IMR-90 (cell line): ENCODE results near the gene ZNF561.

Experiments
- POLR2A ChIP-seq: IDR thresholded peaks from 2 replicates; pipeline ENCODE4 v1.6.1; 2012; ENCODE audit warnings: mild to moderate bottlenecking, low read depth, low read length
- RAD21 ChIP-seq: IDR thresholded peaks from 2 replicates; pipeline ENCODE4 v1.6.1; 2012; ENCODE audit warnings: low read length, improper control_type of control experiment
- SMC3 ChIP-seq: fragments of 150-350 bp; IDR thresholded peaks from 2 replicates; pipeline ENCODE4 v1.6.1; 2016; ENCODE audit warnings: low read depth, mild to moderate bottlenecking, antibody characterized with exemption, low read length, moderate library complexity
- TF ChIP-seq, protein P1 (sequence below): conservative IDR thresholded peaks from 2 replicates; pipeline ENCODE4 v1.5.1; 2012; ENCODE audit warnings: mild to moderate bottlenecking, low read depth, low read length, improper control_type of control experiment

DNA sequence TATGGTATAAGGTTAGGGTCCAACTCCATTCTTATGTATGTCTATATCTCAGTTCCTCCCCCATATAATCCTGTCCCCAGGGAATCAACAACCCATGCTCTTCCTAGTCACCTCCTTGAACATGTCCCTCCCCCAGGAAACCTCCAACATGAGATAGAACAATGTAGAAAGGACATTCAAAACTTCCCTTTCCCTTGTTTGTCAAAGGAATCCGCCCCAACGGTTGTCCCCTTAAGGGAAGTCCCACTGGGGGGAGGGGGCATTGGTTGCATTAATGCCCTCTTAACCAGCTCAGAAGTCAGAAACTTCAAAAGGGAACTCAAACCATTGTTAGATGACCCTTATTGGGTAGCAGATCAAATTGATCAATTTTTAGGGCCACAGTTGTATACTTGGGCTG is 6.8 kb upstream of the ZNF561 start:
- TF ChIP-seq, protein P1, sequence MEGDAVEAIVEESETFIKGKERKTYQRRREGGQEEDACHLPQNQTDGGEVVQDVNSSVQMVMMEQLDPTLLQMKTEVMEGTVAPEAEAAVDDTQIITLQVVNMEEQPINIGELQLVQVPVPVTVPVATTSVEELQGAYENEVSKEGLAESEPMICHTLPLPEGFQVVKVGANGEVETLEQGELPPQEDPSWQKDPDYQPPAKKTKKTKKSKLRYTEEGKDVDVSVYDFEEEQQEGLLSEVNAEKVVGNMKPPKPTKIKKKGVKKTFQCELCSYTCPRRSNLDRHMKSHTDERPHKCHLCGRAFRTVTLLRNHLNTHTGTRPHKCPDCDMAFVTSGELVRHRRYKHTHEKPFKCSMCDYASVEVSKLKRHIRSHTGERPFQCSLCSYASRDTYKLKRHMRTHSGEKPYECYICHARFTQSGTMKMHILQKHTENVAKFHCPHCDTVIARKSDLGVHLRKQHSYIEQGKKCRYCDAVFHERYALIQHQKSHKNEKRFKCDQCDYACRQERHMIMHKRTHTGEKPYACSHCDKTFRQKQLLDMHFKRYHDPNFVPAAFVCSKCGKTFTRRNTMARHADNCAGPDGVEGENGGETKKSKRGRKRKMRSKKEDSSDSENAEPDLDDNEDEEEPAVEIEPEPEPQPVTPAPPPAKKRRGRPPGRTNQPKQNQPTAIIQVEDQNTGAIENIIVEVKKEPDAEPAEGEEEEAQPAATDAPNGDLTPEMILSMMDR, result no peak
- TF ChIP-seq SMC3 (no peak), POLR2A (no peak), RAD21 (no peak)
